ENCODE measurements around the gene NGFR.

DNA sequence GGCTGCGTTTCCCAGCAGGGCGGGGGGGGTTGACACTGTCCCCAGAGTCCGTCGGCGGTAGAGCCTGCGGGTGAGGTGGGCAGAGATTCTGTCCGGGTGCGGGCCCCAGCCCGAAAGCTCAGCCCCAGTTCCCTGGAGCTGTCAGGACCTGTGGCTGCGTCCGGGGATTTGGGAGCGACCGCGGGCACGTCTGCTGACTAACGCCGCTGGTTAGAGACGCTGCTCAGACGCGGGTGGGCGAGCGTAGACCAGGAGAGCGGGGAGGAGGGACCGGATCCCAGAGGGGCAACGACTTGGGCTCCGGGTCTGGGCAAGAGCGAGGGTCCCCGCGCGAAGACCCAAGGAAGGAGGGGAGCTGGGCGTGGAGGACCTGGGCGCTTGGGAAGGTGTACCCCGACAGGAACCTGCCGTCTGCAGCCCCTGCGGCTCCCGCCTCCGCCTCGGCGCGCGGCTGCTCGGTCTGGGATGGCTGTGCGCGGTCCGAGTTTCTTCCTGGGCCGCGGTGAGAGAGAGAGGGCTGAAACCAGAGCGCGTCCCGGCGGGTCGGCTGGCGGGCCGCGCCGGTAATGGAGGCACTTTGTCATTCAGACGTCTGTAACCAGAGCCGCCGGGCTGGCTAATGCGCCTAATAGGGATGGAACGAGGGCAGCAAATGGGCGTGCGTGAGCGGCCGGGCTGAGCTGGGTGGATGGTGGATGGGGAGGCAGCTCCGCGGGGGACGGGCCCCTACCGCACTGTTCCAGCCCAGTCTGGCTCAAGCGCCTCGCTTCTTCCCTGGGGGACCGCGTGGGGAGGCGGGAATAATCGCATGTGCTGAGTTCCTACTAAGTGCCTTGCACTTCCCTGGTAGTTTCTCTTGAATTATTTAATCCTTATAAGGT, 2.3 kb downstream of the NGFR start:
- TF ChIP-seq, protein P1, sequence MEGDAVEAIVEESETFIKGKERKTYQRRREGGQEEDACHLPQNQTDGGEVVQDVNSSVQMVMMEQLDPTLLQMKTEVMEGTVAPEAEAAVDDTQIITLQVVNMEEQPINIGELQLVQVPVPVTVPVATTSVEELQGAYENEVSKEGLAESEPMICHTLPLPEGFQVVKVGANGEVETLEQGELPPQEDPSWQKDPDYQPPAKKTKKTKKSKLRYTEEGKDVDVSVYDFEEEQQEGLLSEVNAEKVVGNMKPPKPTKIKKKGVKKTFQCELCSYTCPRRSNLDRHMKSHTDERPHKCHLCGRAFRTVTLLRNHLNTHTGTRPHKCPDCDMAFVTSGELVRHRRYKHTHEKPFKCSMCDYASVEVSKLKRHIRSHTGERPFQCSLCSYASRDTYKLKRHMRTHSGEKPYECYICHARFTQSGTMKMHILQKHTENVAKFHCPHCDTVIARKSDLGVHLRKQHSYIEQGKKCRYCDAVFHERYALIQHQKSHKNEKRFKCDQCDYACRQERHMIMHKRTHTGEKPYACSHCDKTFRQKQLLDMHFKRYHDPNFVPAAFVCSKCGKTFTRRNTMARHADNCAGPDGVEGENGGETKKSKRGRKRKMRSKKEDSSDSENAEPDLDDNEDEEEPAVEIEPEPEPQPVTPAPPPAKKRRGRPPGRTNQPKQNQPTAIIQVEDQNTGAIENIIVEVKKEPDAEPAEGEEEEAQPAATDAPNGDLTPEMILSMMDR (conservative IDR thresholded peaks at IDR 0.05 in 1 of 2, IDR thresholded peaks at IDR 0.05 in 1 of 2; ENCODE audit: low read depth in 1 of 2, low read length in 2 of 2) = no peak
- TF ChIP-seq EZH2 (IDR thresholded peaks at IDR 0.05; ENCODE audit: low read length, missing control alignments) = no peak
